NCI-H2029 treated with DMSO at 0.1 percent for 48 hours (cell line): ENCODE measurements around the gene TMEM252.

Experiments
- DNase-seq: peaks from one replicate; lab custom pipeline; 2025; lab: John Stamatoyannopoulos, UW

The TMEM252 gene

DNA sequence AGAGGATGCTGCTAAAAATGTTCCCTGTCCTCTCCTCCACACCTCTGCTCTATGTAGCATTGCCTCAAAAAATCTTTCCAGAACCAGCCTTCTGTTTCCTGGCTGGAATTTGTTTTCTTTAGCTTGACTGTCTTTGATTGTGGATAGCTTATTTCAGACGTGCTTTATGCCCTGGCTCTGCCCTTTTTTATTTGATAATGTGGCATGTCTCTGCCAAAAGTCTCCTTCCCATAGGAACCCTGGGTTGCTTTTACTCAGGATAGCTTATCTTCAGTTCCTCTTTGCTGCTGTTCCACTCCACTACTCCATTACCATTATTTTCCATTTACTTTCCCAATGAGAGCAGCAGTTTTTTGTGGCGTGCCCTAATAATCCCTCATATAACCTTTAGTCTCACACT lies 885 bp upstream of the TMEM252 start:
- DNase-seq, result no peak

- DNase-seq, result no peak
Observed at GRCh38 chr9:68538200-68538599, 2.5 kb downstream of the TMEM252 start.

GRCh38 chr9:68537616-68537880 lies 3.1 kb downstream of the TMEM252 start:
- no peak for DNase-seq

- no peak for DNase-seq
Observed at GRCh38 chr9:68536876-68537615, 3.6 kb downstream of the TMEM252 start.

DNA sequence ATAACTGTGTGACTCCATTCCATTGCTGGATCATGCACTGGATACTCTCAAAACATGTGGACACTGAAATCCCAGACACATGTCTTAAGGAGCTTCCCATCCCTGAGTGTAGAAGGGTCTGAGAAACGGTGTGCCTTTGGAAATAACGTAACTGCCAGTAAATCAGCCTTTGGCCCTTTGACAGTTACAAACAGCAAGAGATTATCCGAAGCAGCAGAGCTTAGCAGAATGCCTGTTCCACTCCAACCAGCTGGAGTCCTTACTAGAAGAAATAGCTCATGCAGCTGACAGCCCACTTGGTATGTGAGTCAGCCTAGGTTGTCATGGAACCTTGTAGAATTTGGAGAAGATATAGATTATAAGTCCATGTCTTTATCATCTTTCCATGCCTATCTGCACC lies 7.0 kb downstream of the TMEM252 start:
- DNase-seq, result no peak

DNA sequence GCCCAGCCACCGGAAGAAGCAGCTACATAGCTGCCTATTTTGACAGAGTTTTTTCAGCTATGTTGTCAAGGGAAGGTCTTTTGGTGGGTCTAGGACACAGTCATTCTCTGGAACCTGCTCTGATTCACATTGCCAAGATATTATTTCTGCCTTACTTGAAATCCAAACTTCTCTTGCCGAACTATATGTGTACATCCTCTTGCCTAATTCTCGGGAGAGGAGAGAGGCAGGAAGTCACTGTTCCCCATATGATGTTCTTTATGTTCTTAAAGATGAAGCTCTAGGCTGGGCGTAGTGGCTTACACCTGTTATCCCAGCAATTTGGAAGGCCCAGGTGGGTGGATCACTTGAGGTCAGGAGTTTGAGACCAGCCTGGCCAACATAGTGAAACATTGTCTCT lies 8.6 kb downstream of the TMEM252 start:
- DNase-seq, result no peak

DNA sequence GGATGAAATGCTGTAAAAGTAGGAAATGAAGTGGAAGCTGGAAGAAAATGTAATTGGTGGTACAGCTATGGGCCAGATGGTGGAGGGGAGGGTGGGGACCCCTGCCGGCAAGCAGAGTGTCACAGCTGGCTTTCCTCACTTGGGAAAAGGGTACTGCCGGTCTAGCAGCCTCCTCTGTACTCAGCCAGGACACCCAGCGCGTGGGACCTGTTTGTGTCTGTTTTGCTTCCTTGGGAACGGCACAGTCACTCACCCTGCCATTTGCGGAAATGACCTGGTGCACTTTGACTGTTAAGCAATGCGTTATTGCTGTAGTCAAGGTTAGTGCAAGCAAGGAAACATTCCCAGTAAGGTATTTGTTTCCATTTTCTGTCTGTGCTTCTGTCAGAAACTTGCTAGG lies 10.1 kb downstream of the TMEM252 start:
- no peak for DNase-seq

DNA sequence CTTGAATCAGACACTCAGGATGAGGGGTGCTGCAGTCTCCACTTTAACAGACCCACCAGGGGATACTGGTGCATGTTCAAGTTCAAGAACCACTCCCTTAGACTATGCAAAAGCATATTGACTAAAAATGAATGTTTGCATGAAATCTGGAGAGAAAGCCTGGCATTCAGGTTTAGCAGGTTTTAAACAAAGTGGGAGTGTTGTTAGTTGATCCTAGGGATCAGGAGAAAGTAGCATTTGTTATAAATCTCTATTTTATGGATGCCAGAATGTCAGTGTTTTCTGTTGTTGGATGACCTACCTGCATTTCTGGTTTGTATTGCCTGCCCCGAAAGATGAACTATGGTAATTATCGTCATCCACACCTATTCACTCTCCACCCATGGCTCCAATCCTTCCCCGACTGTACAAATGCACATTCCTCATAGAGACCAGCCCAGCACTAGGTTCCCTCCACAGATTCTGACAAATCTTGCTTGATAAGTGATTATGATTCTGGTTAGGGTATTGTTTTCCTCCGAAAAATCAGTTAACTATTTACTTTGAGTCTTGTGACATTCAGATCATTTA lies 17.2 kb downstream of the TMEM252 start:
- no peak for DNase-seq

- DNase-seq, result no peak
Observed at GRCh38 chr9:68522954-68523353, 17.7 kb downstream of the TMEM252 start.

GRCh38 chr9:68522131-68522530 lies 18.6 kb downstream of the TMEM252 start:
- DNase-seq, result no peak

GRCh38 chr9:68515326-68516017 lies 25.2 kb downstream of the TMEM252 start:
- no peak for DNase-seq

GRCh38 chr9:68513981-68514380 lies 26.7 kb downstream of the TMEM252 start:
- DNase-seq, result no peak

GRCh38 chr9:68513385-68513784 lies 27.3 kb downstream of the TMEM252 start:
- no peak for DNase-seq

GRCh38 chr9:68509689-68510088 lies 31.0 kb downstream of the TMEM252 start:
- no peak for DNase-seq

- DNase-seq, result no peak
Observed at GRCh38 chr9:68508547-68508946, 32.1 kb downstream of the TMEM252 start.

DNA sequence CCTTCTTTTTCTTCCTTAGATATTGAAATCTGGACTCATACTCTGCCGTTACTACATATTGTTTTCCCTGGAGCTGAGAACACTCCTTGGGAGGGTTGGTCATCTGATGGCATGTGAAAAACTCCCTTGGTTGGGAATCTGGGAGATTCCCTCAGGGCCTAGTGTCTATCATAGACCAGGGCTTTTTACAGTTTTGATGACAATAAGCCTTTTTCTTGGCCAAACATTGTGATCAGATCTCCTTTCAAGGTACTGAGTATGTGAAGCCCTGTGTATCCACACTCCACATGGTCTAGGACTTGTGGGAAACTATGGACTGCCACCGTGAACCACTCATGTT lies 32.9 kb downstream of the TMEM252 start:
- no peak for DNase-seq

DNA sequence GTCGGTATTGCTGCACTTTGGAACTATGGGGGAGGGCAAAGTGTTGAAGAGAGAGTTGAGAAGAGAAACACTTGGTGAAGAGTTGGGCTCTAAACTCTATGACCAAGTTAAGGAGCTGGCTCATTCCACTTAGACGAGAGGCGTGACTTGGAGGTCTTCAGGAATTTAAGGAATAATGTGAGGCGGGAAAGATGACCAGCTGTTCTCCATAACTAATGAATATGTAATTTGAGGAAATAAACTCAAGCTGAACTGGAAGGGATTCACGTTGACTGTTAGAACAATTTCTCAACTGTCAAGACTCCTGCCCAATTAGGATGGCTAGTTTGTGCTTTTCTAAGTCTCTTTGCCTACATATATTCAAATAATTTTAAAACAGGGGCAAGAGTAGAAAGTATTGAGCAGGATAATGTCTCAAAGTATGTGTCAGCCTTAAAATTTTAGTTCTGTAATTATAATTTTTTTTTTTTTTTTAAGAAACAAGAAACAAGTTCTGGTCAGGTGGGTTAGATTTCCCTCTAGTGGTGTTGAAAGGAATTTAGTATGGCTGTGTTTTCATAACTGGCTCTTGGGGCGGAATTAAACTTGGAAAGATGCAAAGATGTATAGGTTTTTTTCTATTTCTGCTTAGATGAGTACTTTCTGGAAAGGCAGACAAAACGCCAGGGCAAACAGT lies 33.4 kb downstream of the TMEM252 start:
- peak; percentile 47 for DNase-seq

DNA sequence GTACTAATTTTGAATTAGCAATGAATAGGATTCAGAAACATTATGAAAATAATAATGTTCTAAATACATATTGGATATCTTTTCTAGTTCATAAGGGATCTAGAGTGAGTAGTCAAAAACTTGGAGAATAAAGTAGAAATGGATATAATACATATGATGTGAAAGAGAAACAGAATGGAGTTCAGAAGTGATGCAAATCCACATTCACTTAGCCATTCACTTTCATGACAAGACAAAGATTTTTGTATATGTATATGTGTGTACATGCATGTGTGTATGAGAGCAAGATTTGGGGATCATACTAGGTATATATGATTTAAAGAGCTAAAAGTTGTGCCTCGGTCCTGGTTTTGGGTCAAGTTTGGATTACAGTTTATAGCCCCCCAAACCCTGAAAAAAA lies 34.1 kb downstream of the TMEM252 start:
- DNase-seq, result no peak

DNA sequence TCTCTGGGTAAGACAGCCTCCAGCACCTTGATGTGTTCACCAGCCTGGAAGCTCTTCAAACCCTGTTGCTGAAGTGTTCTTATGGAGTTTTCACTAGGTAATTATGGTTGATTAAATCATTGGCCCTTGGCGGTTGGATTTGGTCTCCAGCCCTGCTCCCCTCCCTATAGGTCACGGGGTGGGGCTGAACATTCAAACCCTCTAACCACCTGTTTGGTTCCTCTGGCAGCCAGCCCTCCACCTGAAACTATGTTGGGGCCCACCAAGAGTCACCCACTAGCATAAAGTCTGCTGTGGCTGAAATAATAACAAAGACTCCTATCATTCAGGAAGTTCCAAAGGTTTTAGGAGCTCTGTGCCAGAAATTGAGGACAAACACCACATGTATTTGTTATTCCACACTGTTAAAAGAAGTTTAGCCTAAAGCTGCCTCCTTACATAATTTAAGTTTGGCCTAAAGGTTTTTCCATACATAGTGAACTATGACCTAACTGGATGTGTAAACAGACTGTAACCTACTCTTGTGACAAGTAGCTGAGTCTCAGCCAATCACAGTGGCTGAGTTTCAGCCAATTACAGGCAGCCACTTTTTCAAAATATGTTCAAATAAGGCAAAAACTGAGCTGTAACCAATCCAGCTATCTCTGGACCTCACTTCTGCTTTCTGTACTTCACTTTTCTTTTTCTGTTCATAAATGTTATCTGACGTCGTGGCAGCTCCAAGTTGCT lies 34.8 kb downstream of the TMEM252 start:
- no peak for DNase-seq

DNA sequence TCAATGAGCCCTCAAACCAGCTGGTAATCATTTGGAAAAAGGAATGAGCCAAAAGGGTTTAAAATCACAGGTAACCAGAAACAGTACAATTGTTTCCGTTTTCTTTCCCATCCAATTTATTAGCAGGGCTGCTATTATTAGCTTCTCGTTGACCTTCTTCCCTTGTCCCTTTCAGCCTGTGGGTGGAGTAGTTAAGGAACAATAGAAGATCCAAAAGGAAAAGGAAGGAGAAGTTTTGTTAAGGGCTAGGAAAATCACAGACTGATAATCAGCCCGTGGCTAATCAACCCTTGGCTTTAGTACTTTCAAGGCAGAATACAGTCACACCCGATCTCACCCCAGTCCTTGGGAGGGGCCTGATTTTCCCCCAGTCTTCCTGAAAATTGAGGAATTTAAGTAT lies 38.4 kb downstream of the TMEM252 start:
- DNase-seq, result no peak

- peak; percentile 68 for DNase-seq
Observed at GRCh38 chr9:68500457-68501381, 40.0 kb downstream of the TMEM252 start.
